MM.1S (cell line): Measurements from ENCODE around the gene EXOSC5.

Source experiments
- EZH2 ChIP-seq: fragments of 300-600 bp; sonication (generic); optimal IDR thresholded peaks from 2 replicates; pipeline ENCODE3; 2017; ENCODE audit warnings: low read depth, mild to moderate bottlenecking, antibody characterized with exemption, low read length, mixed read lengths
- TF ChIP-seq, protein P1 (sequence below): fragments of 300-600 bp; sonication (generic); IDR thresholded peaks from 2 replicates; pipeline ENCODE4 v1.5.1; 2016; ENCODE audit warnings: antibody characterized with exemption, low read length, mixed read lengths

DNA sequence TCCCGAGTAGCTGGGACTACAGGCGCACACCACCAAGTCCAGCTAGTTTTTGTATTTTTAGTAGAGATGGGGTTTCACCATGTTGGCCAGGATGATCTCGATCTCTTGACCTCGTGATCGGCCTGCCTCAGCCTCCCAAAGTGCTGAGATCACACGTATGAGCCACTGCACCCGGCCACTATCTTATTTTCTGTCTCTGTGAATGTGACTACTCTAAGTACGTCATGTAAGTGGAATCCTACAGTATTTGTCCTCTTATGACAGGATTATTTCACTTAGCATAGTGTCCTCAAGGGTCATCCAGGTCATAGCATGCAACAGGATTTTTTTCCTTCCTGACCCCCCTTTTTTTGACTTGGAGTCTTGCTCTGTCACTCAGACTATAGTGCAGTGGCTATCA is 25.6 kb downstream of the EXOSC5 start:
- TF ChIP-seq, protein P1, sequence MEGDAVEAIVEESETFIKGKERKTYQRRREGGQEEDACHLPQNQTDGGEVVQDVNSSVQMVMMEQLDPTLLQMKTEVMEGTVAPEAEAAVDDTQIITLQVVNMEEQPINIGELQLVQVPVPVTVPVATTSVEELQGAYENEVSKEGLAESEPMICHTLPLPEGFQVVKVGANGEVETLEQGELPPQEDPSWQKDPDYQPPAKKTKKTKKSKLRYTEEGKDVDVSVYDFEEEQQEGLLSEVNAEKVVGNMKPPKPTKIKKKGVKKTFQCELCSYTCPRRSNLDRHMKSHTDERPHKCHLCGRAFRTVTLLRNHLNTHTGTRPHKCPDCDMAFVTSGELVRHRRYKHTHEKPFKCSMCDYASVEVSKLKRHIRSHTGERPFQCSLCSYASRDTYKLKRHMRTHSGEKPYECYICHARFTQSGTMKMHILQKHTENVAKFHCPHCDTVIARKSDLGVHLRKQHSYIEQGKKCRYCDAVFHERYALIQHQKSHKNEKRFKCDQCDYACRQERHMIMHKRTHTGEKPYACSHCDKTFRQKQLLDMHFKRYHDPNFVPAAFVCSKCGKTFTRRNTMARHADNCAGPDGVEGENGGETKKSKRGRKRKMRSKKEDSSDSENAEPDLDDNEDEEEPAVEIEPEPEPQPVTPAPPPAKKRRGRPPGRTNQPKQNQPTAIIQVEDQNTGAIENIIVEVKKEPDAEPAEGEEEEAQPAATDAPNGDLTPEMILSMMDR: no peak
- TF ChIP-seq EZH2: no peak
